Measurements from ENCODE around the gene TULP4. TPM values are rescaled to one million over a fixed set of nuclear protein-coding genes. Genes with fewer than 3 reads are reported as not detected.

The TULP4 gene
- total RNA-seq, 1 experiment from 2014 or later: 62.1 TPM

- DNase-seq (ENCODE audit: low read depth): peak; percentile 93
Measured at GRCh38 chr6:158416883-158417759, 104.9 kb downstream of the TULP4 start.

DNA sequence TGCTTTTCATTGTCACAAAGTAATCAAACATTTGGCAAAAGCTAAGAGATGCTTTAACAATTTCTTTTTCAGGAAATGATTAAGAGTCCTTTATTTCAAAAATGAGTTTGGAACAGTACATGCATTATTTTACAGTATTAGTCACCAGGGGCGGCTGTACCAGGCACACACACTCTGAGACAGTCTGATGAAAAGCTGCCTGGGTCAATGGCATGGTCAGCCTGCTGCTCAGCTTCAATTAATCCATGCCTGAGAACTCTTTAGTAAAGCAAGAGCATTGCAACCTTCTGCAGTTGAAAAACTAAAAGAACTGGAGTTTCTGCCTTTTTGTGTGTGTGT is 105.5 kb downstream of the TULP4 start:
- peak; percentile 82 for DNase-seq (ENCODE audit: low read depth)

- peak; percentile 74 for DNase-seq (ENCODE audit: low read depth)
Measured at GRCh38 chr6:158418501-158418900, 106.2 kb downstream of the TULP4 start.

DNA sequence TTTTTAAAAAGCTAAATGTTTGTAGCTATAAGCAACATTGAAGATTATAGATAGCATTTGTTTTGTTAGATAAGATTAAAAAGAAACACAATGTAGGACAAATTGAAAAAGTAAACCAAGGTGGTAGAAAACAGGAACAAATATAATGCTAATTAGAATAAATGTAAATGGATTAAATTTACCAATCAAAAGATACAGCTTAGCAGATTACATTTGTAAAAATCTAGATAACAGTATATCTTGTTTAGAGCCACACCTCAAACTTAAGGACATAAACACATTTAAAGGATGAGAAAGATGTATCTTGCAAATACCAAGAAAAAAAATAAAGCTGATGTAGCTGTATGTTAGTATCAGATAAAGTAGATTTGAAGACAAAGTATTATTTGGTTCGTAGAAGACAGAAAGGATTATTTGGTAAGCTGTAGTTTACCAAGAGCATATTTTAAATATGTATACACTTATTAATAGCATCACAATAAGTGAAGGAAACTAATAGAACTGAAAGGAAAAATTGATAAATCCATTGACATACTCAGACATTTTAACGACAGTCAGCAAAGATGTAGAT is 107.2 kb downstream of the TULP4 start:
- no peak for DNase-seq (ENCODE audit: low read depth)

- DNase-seq (ENCODE audit: low read depth): no peak
Measured at GRCh38 chr6:158421381-158421780, 109.1 kb downstream of the TULP4 start.

DNA sequence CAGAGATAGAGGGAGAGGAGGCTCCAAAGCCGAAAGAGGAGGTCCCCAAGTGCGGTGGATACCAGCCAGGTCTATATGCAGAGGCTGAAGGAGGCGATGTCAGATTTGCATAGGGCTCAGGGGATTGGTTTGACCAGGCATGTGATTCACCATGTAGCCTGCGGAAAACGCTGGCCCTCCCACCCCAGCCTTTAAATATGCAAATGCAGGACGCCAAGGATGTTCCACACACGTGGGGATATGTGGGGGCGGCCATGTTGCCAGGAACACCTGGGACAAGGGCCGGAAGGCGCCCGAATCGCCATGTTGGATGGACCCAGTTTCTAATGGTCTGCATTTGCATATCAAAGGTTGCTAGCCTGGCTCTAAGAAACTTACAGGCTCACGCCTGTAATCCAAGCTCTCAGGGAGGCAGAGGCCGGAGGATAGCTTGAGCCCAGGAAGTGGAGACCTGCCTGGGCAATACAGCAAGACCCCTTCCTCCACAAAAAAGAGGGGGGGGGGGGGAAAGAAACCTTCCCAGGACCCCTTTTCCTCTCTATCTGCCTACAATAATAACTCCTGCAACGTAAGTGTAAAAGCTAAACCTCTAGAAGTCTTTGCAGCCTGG is 110.5 kb downstream of the TULP4 start:
- DNase-seq (ENCODE audit: low read depth): no peak

DNA sequence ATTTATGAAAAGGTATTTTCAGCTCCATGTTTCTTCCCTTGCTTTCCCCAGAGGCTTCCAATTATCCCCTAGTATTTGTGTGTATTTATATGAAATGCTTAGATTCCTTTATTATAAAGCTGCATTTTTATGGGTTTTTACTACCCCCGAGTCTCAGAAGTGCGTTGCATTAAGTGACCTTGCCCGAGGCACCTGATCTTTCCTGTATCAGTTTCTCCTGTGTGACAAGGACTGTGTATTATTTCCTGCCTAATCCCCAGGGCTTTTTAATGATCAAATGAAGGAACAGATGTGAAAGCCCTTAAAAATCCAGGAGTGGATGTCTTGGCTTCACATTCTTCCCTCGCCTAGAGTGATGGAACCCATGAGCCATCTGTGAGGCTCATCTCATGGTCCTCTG is 118.8 kb downstream of the TULP4 start:
- no peak for DNase-seq (ENCODE audit: low read depth)

- DNase-seq (ENCODE audit: low read depth): no peak
Measured at GRCh38 chr6:158431560-158431959, 119.3 kb downstream of the TULP4 start.

DNA sequence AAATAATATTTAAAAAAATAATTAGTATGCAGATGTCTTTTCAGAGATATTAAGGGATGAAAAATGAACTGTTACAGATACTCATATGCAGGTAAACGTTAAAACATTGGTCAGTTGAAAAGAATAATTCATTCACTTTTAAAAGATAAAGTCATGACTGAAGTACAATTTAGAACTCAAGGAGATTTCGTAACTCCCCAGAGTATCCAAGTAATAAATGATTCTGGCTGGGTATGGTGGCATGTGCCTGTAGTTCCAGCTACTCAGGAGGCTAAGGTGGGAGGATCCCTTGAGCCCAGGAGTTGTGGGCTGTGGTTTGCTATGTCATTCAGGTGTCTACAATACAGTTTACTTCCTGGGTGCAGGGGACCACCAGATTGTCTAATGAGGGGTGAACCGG is 125.3 kb downstream of the TULP4 start:
- DNase-seq (ENCODE audit: low read depth): no peak

DNA sequence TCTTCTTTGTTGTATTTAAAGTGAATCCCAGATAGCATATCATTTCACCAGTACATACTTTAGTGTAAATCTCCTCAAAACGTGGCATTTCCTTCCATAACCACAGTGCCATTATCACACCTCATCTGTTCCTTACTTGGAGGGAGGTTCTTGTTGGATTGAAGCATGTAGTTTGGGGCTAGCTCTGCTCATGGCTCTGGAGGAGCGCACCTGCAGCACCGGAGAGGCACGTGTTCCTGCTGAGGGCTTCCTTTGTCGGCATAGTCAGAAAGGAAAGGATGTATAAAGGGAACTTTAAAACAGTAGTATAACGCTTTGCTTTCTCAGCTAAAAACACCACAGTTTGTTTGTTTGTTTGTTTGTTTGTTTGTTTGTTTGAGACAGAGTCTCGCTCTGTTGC is 126.0 kb downstream of the TULP4 start:
- DNase-seq (ENCODE audit: low read depth): no peak

DNA sequence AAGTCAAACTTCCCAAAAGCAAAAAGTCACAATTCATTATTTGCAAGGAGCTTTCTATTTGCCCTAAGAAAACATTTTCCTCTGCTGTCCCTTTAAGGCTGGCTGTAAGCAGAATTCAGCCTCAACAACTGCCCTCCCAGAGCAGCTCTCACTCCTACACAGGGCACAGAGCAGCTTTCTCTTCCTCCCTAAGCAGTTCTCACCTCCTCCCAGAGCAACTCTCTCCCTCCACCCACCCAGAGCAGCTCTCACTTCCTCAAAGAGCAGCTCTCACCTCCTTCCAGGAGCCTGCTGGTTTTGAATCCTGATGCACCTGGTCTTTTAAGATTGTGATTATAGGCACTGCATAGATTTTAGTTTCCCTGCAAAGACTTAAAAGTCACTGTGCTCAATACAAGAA is 127.0 kb downstream of the TULP4 start:
- no peak for DNase-seq (ENCODE audit: low read depth)

DNA sequence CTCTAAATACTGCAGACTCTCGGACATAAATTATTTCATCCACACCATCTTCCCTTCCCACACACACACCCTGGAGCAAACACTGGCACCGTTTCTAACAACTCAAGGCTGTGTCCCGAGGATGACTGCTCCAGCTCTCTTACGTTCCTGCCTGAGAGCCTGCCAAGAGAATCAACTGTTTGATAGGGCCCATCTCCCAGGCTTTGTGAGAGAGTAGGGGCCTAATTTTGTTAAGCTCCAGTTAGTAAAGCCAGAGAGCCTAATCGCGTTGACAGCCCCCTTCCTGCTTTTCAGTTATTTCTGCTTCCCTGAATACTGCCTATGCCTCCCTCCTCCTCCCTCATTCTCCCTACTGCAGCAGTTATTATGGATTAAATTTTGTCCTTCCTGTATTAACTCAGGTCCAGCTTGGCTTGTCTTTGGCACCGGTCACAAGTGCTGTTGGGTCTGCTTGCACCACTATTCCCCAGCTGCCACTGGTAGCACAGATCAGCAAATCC is 129.5 kb downstream of the TULP4 start:
- DNase-seq (ENCODE audit: low read depth): no peak

- no peak for DNase-seq (ENCODE audit: low read depth)
Measured at GRCh38 chr6:158442306-158442705, 130.0 kb downstream of the TULP4 start.

GRCh38 chr6:158445426-158446085 is 133.3 kb downstream of the TULP4 start:
- DNase-seq (ENCODE audit: low read depth): peak; percentile 30

DNA sequence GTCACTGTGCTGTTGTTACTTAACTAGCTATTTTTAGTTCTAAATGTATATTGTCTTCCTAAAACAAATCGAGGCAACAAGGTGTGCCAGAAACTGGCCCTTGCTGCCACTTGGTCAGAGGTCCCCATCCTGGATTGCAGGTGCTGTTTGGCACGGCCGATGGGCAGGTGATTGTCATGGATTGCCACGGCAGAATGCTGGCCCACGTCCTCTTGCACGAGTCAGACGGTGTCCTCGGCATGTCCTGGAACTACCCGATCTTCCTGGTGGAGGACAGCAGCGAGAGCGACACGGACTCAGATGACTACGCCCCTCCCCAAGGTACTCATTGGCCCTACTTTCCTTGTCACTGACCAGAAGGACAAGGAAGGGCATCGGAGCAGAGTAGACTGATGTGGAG is 136.6 kb downstream of the TULP4 start:
- no peak for DNase-seq (ENCODE audit: low read depth)

DNA sequence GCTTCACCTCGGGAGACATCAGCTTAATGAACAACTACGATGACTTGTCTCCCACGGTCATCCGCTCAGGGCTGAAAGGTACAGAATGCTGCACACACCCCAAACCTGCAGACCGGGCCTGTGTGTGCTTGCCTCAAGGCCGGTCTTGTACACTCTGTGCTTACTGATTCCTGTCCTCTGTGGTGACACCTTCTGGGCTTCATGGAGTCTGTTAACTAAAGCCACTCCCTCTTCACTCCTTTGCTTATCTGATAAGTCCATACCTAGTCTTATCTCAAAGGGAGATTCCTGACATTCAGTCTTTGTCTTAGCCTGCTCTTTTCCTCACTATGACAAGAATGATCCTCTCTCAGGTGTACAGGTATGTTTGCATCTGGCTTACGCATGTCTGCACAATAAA is 139.9 kb downstream of the TULP4 start:
- no peak for DNase-seq (ENCODE audit: low read depth)

DNA sequence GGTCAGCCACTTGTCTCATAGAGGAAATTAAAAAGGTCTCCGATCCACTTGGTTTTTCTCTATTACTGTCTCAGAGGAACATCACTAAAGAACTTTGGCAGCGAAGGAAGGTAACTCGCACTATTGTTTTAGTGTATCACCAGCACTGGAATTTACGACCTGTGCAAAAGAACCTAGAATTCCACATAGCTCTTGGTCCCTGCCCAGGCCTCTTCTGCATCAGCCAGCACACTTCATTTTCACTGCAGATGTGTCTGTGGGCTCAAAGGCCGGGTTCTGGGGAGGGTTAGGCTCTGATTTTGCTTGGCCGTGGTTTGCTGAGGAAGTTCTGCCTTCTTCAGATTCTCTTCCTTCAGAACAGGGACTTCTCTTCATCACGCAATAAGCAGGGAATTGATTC is 144.9 kb downstream of the TULP4 start:
- no peak for DNase-seq (ENCODE audit: low read depth)

- peak; percentile 24 for DNase-seq (ENCODE audit: low read depth)
Measured at GRCh38 chr6:158457616-158458278, 145.5 kb downstream of the TULP4 start.

DNA sequence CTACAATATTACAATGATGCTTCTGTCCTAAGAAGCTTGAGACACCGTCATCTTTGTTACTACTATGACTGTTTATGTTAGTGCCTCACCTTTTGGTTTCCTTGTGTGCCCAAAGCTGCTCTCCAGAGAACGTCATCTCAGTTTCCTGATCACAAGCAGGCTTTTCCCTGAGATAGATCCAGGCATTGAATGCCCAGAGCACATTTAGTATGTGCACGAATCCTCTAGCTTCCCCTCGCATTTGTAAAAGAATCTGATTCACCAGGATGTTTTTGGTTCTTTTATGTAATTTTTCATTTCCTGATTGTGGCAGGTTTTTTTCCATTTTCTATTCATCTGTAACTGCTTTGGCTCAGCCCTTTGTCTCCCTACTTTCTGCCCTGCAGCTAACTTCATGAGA is 147.5 kb downstream of the TULP4 start:
- DNase-seq (ENCODE audit: low read depth): peak; percentile 23

GRCh38 chr6:158460602-158461169 is 148.4 kb downstream of the TULP4 start:
- peak; percentile 63 for DNase-seq (ENCODE audit: low read depth)

DNA sequence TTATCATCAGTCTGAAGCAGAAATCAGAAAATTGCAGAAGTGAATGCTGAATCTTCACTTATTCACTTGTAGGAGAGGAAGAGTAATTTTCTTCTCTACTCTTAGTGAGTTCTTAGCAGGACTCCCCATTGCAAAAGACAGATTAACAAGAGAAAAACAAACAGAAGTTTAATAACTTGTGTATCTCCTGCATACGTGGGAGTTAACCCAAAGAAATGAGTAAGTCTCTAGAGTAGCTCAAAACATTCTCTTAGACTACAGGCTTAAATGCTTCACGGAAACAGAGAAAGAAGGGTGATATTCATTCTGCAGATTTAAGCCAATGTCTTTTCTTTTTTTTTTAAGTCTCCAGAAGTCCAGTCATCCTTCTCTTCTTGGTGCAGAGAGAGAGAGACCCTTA is 149.7 kb downstream of the TULP4 start:
- DNase-seq (ENCODE audit: low read depth): no peak

GRCh38 chr6:158464483-158464882 is 152.2 kb downstream of the TULP4 start:
- DNase-seq (ENCODE audit: low read depth): no peak
